DMS114 treated with DMSO at 0.1 percent for 48 hours (cell line): ENCODE measurements around the gene TCP1.
"Not testable (repeated sequence)": the region's sequence is repeated elsewhere in the genome, so short reads cannot be mapped to it uniquely, and the experiment has no call there.

ENCODE experiments used
- DNase-seq: peaks from one replicate; lab custom pipeline; 2025; ENCODE audit not compliant: unreplicated experiment; lab: John Stamatoyannopoulos, UW

The TCP1 gene

DNA sequence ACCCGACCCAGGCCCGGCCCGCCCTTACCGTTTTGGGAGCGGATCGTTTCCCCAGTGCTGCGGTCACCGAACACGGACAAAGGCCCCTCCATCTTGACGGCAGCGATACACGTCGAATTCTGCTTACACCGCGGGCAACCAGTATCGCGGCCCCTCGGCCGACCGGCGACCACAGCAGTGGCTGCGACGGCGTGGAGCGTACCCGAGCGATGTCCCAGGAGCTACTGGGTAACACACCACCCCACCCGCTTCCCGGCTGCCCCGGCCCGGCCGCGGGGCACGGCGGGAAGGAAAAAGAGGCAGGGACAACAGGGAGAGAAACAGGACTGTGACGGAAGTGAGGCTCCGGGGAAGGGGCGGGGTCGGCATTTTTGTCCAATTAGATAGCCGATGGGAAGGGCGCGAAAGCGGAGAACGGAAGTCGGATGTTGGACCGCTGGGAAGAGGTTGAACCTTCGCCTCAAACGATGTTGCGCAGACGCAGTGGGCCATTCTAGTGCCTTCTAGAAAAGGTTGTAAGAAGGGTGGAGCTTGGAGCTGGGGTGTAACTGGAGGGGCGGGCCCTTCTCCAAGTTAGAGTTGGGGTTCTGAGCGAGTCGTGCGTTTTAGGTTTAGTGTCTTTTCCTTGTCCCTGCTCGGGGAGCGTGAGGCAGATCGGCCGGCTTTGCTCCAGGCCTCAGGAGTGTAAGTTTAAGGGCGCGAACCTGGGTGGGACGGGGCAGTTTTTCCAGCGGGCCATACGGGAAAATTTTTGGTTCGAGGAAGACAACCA is at the start of gene TCP1:
Gene TCP1, minus strand, starts transcription at position 226 of the 772 bp plus-strand sequence. Its CDS starts 134 bp downstream, at position 92.
- peak; percentile 94 for DNase-seq

DNA sequence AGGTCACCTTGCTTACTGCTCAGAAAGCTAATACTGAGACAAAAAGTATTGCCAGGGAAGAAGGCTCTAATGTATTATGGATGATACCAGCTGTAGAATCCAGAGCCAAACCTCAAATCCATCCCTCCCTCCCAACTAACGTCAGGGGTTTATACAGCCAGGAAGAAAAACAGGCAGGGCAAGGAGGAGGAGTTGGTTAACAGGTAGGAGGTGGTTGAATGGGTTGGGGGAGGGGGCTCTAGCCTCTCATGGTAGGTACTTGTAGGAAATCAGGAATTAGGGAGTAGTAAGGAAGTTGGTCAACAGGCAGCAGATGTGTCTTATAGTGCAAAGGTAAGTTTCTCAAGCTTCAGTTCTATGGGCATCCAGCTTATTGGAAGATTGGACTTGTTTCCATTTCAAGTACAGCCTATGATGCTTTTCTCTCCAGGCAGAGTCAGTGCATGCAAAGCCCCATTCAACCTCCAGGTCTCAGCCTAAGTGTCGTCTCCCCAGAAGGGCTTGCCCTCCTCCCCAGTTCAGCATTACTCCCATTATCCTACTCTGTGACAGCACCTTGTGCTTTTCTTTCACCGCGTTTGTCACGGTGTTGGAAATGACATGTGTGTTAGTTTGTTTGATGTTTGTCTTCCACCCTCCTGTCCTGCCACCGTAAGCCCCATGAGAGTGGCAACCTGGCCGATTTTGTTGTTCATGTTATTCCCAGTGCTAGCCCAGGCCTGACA is 48.8 kb upstream of the TCP1 start:
- DNase-seq: no peak

DNA sequence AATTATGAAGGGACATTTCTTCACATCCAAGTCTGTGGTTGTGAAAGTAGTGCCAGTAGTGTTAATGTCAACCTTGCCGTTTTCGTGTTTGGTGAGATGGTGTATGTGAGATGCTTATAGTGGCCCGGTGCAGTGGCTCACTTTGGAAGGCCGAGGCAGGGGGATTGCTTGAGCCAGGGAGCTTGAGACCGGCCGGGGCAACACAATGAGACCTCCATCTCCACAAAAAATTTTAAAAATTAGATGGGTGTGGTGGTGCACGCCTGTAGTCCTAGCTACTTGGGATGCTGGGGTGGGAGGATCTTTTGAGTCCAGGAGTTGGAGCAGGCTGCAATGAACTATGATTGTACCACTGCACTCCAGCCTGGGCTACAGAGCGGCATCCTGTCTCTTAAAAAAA is 48.1 kb upstream of the TCP1 start:
- no peak for DNase-seq

DNA sequence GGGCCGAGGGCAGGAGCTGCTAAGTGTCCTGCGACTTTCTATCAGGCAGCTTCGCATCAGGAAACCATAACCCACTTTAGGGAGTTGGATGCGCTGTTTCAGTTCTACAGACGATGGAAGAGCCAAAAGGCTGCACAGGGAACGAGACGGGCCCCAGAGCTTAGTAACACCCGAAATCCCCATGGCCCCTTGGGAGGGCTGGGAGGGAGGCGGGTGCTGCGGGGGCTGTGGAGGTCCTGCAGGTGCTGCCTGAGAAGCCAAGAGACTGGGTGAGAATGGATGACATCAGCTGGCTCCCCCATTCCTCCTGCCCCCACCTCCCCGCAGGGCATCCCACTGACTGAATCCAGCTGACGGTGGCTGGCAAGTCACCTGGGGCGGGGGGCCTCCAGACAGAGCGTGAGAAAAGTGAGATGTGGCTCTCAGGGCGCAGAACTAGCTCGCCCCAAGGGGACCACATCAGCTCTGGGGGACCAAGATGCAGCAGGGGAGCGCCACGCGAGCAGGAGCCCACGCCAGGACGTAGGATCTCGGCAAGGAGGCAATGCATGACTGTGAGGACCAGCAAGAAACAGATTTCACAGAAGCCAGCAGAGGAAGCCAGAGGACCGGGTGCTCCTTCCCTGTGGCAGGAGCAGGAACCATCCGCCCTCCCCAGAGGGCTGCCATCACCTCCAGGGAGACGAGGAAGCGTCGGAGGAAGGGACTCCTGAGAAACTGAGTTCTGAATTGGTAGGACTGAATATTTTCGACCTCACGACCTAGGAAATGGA is 47.5 kb upstream of the TCP1 start:
- DNase-seq: no peak

DNA sequence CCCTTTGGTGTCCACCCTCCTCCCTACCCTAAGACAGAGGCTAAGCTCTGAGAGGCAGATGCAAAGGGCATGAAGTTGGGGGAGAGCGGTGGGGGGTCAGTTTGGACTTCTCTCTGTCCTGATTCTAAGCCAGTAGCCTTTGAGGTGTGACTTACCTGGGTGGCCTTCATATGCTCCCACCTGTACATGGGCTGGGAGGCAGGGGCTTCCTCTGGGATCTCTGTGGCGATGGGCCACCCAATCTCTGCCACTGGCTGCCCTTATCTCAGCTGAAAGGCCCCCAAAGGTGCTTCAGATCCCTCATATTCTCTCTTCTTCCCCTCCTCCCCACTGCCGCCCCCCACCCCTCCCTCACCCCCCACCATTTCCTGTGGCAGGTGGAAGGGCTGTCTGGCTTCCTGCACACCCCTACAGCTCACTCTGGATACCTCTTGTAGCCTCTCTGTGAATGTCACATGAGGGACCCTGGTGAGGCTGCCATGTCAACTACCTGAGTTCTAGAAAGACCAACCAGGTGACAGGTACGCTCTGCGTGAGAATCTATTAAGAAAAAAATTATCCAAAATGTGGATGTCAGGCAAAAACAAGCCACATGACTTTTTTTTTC is 44.7 kb upstream of the TCP1 start:
- DNase-seq: no peak

DNA sequence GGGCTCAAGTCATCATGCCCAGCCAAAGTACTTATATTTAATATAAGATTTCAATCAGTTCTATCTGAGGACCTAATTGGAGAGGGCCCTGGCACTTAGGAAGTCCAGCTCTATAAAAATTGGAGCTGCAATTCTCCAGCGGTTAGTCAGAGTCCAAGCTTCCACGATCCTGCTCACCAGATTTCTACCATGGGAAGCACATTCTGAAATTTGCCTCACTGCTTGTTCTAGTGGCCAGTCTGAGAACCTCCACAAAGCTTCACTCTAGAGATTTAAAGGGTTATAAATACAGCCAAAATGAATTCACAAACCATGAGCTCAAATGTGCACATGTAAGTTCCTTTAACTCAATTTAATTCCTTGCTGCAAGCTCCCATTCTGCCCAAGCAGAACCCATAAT is 44.2 kb upstream of the TCP1 start:
- no peak for DNase-seq

DNA sequence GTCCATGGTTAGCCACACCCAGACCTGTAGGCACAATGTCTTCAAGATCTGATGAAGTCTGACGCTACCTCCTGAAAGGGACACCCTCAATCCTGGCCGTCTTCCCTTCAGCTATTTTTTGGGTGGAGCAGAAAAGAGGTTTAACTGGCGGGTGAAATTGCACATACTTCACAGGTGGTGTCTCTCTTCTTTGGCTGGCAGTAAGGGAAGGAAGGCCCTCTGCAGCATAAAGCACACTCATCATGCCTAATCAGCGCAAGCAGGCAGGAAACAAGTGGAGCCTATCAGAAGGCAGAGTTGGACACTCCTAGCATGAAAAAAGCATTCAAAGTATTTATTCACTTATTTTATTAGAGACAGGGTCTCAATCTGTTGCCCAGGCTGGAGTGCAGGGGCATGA is 43.5 kb upstream of the TCP1 start:
- DNase-seq: no peak

GRCh38 chr6:159831373-159831679 is 41.9 kb upstream of the TCP1 start:
- DNase-seq: no peak

GRCh38 chr6:159830501-159831372 is 41.3 kb upstream of the TCP1 start:
- no peak for DNase-seq

DNA sequence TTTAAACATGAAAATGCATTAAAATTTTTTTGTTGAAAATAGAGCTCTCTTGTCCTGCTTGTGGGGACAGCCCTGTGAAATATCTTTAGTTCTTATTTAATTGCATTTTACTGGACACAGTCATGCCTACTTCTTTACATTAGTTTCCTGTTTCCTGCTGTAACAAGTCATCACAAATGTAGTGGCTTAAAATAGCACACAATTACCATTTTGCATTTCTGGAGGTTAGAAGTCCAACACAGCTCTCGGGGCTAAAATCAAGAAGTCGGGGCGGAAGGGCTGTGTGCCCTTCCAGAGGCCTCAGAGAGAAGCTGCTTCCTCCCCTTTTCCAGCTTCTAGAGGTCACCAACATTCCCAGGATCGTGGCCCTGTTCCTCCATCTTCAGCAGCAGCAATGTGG is 40.1 kb upstream of the TCP1 start:
- DNase-seq: no peak

DNA sequence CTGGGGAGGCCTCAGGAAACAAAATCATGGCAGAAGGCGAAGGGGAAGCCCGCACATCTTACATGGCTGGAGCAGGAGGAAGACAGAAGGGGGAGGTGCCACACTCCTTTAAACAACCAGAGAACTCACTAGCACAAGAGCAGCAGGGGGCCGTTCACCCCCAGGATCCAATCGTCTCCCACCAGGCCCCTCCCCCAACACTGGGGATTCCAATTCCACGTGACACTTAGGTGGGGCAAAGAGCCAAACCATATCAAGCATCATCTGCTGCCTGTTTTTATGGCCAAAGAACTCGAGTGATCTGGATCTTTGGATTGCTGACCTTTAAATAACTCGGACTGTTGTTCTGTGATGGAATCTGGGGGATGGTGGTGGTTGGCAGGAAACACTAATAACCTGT is 38.7 kb upstream of the TCP1 start:
- no peak for DNase-seq

DNA sequence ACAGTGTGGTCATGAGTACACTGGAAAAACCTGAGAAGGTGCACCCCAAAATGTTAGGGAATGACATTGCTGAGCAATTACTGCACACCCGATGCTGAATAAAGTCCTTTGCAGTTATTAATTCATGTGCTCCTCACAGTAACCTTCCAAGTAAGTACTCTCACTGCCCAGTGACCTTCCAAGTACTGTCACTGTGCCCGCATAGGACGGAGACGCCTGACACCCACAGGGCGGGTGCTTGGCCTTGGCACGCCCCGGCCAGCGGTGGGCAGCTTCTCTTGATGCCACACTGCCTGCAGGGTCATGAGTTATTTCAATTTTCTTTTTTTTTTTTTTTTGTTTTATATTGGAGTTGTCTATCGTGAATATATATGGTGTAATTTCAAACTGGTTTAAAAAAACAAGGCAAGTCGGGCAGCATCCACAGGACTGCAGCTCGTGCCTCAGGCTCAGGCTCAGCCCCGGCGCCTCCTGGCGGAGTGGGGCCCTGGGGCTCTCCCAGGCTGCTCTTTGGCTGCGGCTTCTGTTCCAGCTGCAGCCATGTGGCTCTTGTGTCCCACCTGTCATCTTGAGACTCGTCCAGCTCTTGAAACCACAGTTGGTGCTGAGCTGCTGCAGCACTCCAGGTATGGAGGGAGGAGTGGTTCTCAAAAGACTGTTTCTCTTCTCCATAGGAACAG is 37.7 kb upstream of the TCP1 start:
- DNase-seq: no peak

GRCh38 chr6:159826004-159826403 is 36.6 kb upstream of the TCP1 start:
- DNase-seq: no peak

- DNase-seq: not testable (repeated sequence)
Observed at GRCh38 chr6:159824690-159825089, 35.3 kb upstream of the TCP1 start.

GRCh38 chr6:159823953-159824352 is 34.6 kb upstream of the TCP1 start:
- DNase-seq: no peak

- DNase-seq: no peak
Observed at GRCh38 chr6:159821726-159822125, 32.3 kb upstream of the TCP1 start.

DNA sequence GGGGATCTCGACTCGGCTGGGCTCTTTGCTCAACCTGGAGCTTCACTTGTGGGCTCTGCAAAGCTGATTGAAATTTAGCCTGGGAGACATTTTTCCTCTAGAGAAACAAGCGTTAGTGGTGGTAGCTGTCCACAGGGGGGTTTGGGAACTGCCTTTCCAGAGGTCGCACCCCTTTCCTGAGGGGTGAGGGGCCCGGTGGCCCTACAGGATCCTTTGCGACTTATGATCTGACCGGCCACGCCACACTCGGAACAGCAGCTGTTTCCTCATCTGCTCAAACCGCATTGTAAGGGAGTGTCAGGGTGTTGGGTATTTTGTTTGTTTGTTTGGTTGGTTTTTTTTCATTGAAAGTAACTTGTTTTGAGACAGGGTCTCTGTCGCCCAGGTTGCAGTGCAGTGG is 31.7 kb upstream of the TCP1 start:
- DNase-seq: no peak

GRCh38 chr6:159819932-159820640 is 30.7 kb upstream of the TCP1 start:
- DNase-seq: no peak

DNA sequence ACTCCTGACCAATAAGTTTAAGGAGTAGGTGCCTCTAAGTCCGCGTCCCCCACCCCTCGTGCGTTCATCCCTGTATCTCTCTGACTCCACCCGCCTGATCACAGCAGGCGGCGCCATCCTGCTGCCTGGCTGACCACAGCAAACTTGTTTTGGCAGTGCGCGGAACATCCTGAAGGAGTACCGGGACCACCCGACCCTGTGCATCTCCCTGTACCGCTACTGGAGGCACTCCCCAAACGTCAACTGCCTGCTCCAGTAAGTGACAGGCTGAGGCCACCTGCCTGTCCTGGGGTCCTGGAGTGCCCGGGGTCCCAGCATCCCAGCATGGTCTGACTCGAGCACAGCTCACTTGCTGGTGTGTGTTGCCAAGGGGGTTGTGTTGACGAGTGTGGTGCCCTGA is 29.7 kb upstream of the TCP1 start:
- DNase-seq: no peak
